ENCODE results near the gene OLFM4. TPM values are rescaled to one million over a fixed set of nuclear protein-coding genes. Genes with fewer than 3 reads are reported as not detected.

OLFM4 gene
- total RNA-seq, 4 donors from 2014 or later, result 1.9 TPM; not detected in 3

DNA sequence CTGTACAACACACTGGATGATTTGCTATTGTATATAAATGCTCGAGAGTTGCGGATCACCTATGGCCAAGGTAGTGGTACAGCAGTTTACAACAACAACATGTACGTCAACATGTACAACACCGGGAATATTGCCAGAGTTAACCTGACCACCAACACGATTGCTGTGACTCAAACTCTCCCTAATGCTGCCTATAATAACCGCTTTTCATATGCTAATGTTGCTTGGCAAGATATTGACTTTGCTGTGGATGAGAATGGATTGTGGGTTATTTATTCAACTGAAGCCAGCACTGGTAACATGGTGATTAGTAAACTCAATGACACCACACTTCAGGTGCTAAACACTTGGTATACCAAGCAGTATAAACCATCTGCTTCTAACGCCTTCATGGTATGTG lies 21.5 kb downstream of the OLFM4 start:
- intact Hi-C loops (cut with DNase I; ENCODE audit: low total_unique reads), result no loop called here
- Histone ChIP-seq H3K4me3 (no peak overlapping the region), H3K27ac (no peak overlapping the region), H3K9me3 (no peaks in the 10 kb centered on the region), H3K27me3 (no peaks in the 10 kb centered on the region), H3K36me3 (no peaks in the 10 kb centered on the region), H3K4me1 (no peaks in the 10 kb centered on the region)
- no peak for TF ChIP-seq POLR2A (IDR thresholded peaks at IDR 0.05)
- TF ChIP-seq CTCF (IDR thresholded peaks at IDR 0.05), result no peak
- DNase-seq, result no peak

GRCh38 chr13:53052675-53053074 lies 24.1 kb downstream of the OLFM4 start:
- no peaks in the 10 kb centered on the region for H3K4me1 ChIP-seq
- no peak overlapping the region for H3K4me3 ChIP-seq
- no peak for DNase-seq
- intact Hi-C loops (cut with DNase I; ENCODE audit: low total_unique reads), result no loop called here
- TF ChIP-seq POLR2A (IDR thresholded peaks at IDR 0.05) (no peak), CTCF (IDR thresholded peaks at IDR 0.05) (no peak)
- H3K36me3 ChIP-seq, result no peaks in the 10 kb centered on the region
- no peak overlapping the region for H3K27ac ChIP-seq
- no peaks in the 10 kb centered on the region for H3K9me3 ChIP-seq
- no peaks in the 10 kb centered on the region for H3K27me3 ChIP-seq

- intact Hi-C loops (cut with DNase I; ENCODE audit: low total_unique reads), result no loop called here
- Histone ChIP-seq H3K4me1 (no peaks in the 10 kb centered on the region), H3K4me3 (no peak overlapping the region), H3K27ac (no peak overlapping the region), H3K36me3 (no peaks in the 10 kb centered on the region), H3K27me3 (no peaks in the 10 kb centered on the region), H3K9me3 (no peaks in the 10 kb centered on the region)
- TF ChIP-seq POLR2A (IDR thresholded peaks at IDR 0.05) (no peak), CTCF (IDR thresholded peaks at IDR 0.05) (no peak)
- DNase-seq, result no peak
These were observed 26.0 kb downstream of the OLFM4 start for GRCh38 chr13:53054569-53054968.

- Histone ChIP-seq H3K9me3 (no peaks in the 10 kb centered on the region), H3K4me3 (no peak overlapping the region), H3K27ac (no peak overlapping the region), H3K36me3 (no peaks in the 10 kb centered on the region), H3K27me3 (no peaks in the 10 kb centered on the region), H3K4me1 (no peaks in the 10 kb centered on the region)
- DNase-seq, result no peak
- intact Hi-C loops (cut with DNase I; ENCODE audit: low total_unique reads), result no loop called here
- TF ChIP-seq CTCF (IDR thresholded peaks at IDR 0.05), result no peak
These were observed 29.6 kb downstream of the OLFM4 start for GRCh38 chr13:53058065-53058679.

GRCh38 chr13:53060840-53061490 lies 32.4 kb downstream of the OLFM4 start:
- no peak overlapping the region for H3K27ac ChIP-seq
- no peaks in the 10 kb centered on the region for H3K4me1 ChIP-seq
- no peaks in the 10 kb centered on the region for H3K27me3 ChIP-seq
- DNase-seq, result no peak
- H3K9me3 ChIP-seq, result no peaks in the 10 kb centered on the region
- intact Hi-C loops (cut with DNase I; ENCODE audit: low total_unique reads), result no loop called here
- H3K36me3 ChIP-seq, result no peaks in the 10 kb centered on the region
- no peak overlapping the region for H3K4me3 ChIP-seq
- TF ChIP-seq CTCF (IDR thresholded peaks at IDR 0.05), result no peak
- no peak for TF ChIP-seq POLR2A (IDR thresholded peaks at IDR 0.05)

Data from uterus (tissue), 4 donors.